Epidermal melanocyte (primary cell): ENCODE measurements around the gene NAALADL2.
"Not testable (repeated sequence)": the region's sequence is repeated elsewhere in the genome, so short reads cannot be mapped to it uniquely, and the experiment has no call there.

Experiments used
- DNase-seq: peaks from one replicate; pipeline ENCODE4 v3.0.0; 2011; ENCODE audit warnings: low spot score; ENCODE audit not compliant: insufficient read length

Gene NAALADL2

DNA sequence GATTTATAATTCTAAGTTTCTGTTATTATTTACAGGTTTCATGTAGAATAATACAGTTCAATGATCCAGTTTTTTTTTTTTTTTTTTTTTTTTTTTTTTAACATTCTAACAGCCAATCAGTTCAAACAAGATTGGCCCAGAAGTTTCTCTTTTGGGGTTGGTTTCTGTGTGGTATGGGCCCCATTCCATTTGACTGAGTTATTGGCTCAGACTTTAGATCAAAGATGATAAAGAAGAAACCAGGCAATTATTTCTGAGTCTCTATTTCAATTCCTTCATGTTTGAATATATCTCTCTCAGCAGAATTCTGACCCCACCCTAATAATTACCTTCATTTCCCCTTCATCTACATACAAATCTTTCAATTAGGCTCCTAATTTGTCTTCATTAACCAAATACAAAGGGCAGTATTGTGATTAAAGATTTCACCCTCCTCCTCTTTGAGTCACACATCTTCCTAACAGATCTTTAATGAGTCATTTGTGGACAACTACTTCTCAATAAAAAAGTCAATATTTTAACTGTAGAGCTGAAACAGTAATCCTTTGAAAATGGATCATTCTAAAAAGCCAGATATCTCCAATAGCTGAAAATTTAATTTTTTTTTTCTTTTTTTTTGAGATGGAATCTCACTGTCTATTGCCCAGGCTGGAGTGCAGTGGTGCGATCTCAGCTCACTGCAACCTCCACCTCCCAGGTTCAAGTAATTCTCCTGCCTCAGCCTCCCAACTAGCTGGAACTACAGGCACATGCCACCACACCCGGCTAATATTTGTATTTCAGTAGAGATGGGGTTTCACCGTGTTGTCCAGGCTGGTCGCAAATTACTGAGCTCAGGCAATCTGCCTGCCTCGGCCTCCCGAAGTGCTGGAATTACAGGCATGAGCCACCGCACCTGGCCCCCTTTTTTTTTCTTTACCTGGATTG, 878.8 kb downstream of the NAALADL2 start:
- no peak for DNase-seq

DNA sequence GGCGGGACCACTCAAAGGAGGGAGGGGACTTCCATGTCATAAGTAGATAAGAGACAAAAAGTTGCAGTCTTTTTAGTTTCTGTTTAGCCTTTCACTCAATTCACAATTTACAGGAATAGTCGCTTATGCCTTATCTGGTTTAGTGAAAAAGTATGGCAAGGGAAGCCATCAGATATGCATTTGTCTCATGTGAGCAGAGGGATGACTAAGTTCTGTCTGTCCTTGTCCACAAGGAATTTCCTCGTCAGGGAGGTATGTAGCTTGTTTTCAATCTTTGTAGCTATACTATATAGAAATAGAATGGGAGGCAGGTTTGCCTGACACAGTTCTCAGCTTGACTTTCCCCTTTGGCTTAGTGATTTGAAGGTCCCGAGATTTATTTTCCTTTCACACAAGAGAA, 882.8 kb downstream of the NAALADL2 start:
- DNase-seq, result no peak

DNA sequence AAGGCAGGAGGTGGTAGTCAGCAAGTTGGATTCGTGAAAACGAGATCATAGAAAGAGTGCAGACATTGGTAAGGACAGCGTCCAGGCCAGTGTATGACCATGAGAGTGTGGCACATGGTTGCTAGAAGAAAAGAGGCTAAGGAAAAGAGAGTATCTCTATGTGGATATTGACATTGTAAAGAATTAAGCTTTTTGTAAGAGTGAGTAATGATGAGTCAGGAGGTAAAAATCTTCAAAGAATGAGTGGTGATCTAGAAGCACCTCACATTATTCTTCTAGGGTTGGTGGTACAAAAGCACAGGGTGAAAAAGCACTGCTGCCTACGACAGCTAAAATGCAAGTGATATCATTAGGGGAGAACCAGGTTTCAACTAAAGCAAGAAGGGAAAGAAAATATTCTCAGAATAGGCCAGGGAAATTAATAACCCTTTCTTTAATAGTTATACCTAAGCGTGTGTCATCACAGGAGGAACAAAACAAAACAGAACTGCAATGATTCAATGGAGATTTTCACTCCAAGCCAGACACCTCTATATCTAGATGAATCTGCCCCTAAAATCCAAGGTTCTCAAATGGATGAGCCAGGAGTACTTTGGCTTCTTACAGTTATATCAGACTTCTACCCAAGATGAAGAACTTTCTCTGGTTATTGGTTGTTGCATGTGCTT, 884.7 kb downstream of the NAALADL2 start:
- no peak for DNase-seq

DNA sequence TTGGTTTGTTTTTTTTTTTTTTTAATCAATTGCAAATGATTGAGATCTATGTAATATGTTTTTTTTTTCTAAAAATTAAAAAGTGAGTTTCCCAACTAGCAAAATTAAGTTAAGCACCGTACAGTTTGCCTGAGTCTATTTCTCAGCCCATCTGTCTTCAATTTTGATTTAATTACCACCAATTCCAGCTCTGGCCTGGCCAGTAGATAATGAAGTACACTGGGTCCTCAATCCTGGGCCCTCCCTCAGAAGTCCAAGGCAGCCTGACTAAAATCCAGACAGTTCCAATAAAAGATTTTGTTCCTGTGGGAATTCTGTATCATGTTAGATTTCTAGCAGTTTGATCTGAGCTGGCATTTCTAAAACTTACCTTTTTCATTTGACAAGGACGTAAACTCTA, 887.2 kb downstream of the NAALADL2 start:
- no peak for DNase-seq

DNA sequence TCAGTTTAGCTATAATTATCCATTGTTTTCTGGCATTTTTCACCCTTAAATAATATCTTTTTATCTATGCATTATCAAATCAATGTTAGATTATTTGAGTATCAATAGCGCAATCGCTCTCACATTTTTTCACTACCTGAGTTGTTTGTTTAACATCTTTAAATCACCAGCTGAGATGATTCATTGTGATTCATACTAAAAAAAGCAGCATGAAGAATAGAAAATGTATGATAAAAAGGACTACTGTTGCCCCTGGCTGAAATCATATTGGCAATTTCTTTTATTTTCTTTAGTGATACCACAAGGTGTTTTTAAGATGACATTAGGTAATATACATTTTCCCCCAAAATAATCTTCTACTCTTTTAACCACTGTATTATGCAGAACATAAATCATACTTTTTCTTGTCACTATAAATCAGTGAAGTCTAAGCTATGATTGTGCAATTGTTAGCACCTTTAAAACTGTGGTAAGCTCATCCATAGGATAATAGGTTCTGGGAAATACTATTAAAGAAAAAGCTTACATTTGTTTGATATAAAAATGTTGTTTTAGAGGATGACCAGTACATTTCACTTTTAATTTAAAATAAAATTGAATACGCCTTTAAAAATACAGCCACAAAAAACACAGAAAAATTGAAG, 889.1 kb downstream of the NAALADL2 start:
- DNase-seq, result no peak

DNA sequence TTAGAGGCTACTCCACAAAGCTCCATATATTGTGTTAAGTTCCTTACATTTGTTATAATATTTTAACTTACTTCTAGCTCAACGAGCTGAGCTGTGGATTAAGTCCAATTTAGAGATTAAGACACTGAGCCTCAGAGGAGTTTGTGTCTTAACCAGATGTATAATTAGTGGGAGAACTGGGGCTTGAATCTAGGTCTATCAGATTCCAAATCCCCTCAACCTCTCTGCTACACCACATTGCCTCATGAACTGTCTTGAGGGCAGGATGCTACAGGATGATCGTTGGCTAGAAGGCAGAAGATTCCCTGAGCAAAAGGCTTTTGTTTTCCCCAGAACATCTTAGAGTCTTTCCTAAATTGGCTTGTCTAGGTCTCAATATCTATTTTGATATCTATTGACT, 890.8 kb downstream of the NAALADL2 start:
- no peak for DNase-seq

DNA sequence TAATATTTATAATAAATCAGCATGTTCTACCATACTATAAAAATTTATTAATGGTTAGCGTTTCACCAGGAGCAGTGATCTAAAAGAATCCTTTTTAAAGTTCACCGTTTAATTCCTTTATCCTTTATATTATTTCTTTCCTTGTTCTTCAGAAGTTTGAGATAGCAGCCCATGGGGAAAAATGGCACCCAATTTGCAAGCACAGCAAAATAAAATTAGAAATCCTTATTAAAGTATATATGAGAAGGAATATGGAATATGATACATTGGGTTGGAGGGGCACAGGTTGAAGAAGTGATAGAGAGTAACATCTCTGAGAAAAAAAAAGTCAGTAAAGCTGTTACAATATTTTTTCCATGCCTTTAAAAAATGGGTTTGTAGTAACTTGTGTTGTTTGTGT, 892.0 kb downstream of the NAALADL2 start:
- DNase-seq, result no peak

DNA sequence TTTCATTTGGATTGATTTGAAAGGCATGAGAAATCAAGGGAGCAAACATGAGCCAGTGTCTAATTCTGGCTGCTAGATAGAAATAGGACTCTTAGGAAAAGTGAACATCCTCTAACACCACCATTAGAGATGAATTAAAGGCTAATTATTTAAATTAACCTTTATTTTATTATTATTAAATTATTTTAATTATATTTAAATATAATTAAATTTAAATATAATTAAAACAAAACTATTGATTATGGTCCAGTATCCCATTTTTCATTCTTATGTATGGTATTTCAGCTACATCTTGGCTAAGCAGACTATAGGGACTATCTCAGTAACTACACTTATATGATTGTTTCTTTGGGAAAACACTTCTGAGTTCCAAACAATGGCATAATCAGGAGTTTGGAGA, 904.8 kb downstream of the NAALADL2 start:
- no peak for DNase-seq

DNA sequence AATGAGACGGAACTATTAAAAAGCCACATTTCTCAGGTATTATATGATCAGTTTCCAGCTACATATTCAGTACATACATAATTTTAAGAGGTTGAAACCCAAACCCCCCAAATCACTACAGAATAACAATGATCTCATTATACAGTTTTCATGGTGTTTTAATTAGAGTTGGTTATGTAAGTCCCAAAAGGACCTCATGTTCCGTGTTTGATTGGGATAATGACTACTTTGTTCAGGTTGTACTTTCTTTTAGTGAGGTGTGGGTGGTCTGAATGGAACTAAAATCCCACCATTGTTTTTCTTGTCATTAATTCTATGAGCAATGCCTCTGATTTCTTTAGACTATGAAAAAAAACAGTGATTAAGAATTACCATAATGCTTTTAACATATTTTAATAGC, 905.6 kb downstream of the NAALADL2 start:
- DNase-seq, result no peak

DNA sequence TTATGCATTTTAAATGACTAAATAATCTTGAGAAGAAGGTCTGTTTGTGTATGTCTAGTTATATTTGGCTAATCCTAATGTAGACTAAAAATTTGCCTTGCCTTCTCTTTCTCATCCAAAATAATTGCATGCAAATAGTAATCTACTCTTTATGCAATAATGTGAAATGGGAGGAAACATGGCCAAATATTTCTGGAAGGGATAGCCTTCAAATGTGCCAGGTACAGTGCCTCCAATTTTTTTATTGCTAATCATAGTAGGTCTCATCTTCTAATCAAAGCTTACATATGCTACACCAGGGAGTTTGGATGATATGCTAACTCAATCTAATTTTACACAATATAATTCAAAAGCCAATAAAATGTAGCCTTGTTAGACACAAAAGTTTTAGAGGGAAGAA, 911.3 kb downstream of the NAALADL2 start:
- DNase-seq, result no peak

DNA sequence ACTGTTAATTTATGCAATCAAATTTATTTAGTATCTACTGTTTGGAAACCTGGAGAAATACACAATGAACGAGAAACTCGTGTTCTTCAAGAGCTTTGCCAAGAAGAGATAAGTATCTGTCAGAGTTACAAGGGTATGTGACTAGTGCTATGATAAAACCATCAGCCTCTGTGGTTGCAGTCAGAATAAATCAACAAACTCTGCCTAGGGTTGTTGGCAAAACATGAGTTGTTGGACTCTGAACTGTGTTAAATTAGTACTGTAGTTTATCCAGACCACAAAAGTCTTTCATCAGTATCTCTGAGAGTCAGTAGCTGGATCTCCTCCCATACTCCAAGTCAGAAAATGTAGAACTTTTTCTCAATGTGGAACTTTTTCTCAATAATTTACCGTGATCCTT, 918.4 kb downstream of the NAALADL2 start:
- no peak for DNase-seq

DNA sequence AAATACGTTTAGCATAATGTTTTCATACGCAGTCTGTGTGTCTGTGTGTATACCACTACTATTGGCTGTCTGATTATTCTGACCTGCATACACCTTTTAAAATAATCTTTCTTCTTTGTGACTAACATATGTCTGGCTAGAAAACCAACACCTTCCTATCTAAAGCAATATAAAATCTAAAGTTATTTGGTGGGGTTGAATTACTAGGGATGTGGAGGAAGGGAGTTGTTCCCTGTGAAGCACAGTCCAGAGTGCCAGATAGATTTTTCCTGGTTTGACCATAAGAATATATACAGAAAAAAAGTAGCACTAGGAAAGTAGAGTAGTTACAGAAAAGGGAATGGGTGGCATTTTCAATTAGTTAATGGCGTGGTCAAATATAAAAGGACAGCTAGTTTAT, 918.8 kb downstream of the NAALADL2 start:
- no peak for DNase-seq

DNA sequence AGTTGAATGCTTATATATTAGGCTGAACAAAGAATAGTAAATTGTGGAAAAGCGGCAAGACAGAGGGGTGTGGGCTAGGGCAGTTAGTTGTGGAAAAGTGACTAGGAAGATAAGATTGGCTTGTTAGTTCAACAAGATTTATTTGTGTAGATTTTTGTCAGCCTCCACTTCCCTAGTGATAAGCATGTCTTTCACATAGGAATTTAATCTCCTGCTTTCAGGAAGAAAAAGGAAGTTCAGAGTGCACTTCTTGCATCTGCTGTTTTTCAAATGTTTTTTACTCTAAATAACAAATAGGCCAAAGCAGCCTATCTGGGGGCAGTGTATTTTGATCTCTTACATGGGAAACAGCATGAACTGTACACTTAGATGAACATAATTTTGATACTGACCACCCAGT, 919.9 kb downstream of the NAALADL2 start:
- no peak for DNase-seq

DNA sequence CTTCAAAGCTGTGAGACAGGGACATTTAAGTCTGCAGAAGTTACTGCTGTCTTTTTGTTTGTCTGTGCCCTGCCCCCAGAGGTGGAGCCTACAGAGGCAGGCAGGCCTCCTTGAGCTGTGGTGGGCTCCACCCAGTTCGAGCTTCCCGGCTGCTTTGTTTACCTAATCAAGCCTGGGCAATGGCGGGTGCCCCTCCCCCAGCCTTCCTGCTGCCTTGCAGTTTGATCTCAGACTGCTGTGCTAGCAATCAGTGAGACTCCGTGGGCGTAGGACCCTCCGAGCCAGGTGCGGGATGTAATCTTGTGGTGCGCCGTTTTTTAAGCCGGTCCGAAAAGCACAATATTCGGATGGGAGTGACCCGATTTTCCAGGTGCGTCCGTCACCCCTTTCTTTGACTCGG, 928.0 kb downstream of the NAALADL2 start:
- not testable (repeated sequence) for DNase-seq

DNA sequence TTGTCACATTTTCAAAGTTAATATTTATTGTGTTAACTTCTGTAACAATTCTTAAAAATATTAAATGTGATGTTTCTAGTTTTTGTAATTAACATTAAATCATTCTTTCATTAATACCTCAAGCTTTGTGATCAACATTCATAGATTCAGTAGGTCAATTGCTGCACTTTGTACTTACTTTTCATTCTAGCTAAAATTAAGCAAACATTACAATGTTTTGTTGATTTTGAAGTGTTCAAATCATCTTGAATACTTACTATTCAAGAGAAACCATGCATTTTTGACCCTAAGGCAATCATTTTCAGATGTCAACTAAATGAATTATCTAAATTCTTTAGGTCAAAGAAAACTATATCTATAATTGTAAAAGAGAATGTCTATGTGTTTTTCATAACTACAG, 933.1 kb downstream of the NAALADL2 start:
- DNase-seq, result no peak

DNA sequence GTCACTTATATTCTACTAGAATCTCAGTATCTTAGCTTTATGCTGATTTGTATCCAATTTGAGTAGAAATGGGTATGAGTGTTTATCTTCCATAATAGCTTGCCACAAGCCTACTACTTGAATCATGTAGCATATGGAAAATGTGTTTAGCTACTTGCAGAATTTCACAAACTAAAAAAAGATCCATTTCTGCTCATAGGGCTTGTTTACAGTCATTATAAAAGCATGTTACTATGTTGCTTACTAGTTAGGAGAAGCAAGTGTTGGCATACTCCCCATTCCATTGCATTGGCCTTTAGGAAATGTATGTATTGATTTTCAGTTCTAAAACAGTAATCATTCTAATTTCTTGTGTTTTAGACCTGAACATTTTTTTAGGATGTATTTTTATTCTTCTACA, 939.2 kb downstream of the NAALADL2 start:
- no peak for DNase-seq

DNA sequence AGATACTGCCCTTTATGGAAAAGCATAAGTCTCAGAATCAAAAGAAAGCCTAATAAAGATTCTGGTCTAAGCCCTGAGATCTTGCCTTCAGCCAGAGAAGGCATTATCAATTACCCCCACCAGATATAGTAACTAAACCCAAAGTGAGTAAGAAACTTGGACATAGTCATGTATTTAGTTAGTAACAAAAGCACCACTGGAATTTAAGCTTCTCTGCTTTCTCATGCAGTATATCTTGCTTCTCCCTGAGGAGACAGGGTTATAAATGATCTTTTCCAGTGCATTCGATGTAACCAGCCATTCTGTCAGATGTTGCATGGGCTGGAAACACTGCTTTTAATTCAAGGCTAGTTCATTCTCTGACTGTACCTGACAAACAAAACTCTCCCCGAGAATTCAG, 946.7 kb downstream of the NAALADL2 start:
- no peak for DNase-seq

DNA sequence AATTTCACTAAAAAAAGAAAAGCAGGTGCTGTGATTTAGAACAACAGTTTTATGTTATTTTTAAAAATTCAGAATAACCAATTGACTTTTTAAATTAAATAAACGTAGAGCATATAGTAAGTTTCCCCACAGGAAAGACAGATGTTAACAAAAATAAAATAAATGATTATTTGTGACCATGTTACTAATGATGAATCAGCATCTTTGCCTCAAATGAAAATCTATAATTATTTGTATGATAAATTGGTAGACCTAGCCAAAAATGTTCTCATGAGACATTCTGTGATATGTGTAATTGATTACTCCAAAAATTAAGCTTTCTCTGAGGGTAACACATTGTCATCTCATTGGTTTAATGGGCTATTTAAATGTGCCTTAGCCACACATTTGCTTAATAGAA, 948.0 kb downstream of the NAALADL2 start:
- DNase-seq, result no peak

DNA sequence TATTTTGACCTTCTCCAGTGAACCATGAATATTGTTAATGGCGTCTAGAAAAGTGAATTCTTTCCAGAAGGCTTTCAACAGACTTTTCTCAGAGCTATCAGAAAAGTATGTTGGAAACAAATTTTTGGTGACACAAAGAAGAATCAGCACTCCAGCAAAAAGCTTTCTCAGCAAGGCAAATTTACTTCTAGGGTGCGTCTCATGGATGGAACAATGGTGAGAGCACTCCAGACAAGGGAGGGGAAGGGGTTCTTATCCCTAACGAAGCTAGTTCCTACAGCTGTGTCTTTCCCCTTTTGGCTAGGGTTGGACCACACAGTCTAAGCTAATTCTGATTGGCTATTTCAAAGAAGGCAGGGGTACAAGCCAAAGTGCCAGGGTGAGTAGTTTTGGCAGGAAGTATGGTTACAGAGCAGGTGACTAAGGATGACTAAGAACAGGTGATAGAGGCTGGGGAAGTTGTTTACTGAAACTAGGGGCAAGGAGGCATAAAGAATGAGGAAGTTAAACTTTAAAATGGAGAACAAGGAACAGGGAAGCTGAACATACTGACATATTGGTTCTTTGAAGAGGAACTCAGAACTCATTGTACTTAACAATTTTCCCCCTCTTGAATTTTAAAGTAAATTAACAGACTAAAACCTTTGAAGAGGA, 959.8 kb downstream of the NAALADL2 start:
- no peak for DNase-seq

DNA sequence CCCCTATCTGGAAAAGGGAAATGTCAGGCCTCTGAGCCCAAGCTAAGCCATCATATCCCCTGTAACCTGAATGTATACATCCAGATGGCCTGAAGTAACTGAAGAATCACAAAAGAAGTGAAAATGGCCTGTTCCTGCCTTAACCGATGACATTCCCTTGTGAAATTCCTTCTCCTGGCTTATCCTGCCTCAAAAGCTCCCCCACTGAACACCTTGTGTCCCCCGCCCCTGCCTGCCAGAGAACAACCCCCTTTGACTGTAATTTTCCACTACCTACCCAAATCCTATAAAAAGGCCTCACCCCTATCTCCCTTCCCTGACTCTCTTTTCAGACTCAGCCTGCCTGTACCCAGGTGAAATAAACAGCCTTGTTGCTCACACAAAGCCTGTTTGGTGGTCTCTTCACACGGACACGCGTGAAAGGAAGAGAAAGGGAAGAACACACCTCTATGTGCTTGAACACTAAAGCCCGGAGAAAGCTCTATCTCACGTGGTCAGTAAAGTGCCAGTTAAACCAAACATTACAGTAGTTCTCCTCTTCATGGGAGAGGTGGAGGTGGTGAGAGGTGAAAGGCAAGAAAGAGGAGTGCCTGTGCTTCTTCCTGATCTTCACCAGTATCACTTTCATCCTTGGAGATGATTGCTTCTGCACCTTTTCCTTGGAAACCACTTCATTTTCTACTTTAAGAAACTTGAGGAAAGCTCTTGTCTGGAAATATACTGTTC, 963.8 kb downstream of the NAALADL2 start:
- DNase-seq, result not testable (repeated sequence)

DNA sequence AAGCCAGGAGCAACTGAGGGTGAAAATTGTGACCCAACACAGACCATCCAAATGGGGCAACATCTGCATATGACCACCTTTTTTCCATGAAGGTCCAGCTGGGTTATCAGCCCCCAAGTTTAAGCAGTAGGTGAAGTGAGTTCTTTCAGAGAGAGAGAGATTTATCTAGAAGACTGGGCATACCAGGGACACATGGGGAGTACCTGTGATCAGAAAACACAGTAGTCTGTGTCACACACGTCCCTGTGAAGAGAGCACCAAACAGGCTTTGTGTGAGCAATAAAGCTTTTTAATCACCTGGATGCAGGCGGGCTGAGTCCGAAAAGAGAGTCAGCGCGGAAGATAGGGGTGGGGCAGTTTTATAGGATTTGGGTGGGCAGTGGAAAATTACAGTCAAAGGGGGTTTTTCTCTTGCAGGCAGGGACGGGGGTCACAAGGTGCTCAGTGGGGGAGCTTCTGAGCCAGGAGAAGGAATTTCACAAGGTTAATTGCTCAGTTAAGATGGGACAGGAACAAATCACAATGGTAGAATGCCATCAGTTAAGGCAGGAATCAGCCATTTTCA, 966.0 kb downstream of the NAALADL2 start:
- DNase-seq, result not testable (repeated sequence)
